SK-N-DZ (cell line): ENCODE measurements around the gene EZR.
A peak's percentile ranks its signal among the peaks of the same experiment; 100 is the strongest.

ENCODE experiments used
- DNase-seq: peaks from one replicate; pipeline ENCODE4 v3.0.0-alpha.2; 2015; ENCODE audit warnings: low spot score

The EZR gene

GRCh38 chr6:158819977-158820622, 932 bp upstream of the EZR start:
- no peak for DNase-seq

- DNase-seq: peak; percentile 50
Observed at GRCh38 chr6:158818581-158819212, 471 bp downstream of the EZR start.

GRCh38 chr6:158817728-158818580, 1.2 kb downstream of the EZR start:
- DNase-seq: peak; percentile 65

GRCh38 chr6:158816803-158817727, 2.1 kb downstream of the EZR start:
- DNase-seq: peak; percentile 54

GRCh38 chr6:158816329-158816728, 2.8 kb downstream of the EZR start:
- DNase-seq: no peak

GRCh38 chr6:158815907-158816306, 3.3 kb downstream of the EZR start:
- DNase-seq: no peak

- no peak for DNase-seq
Observed at GRCh38 chr6:158815379-158815724, 3.8 kb downstream of the EZR start.

- no peak for DNase-seq
Observed at GRCh38 chr6:158813032-158813431, 6.1 kb downstream of the EZR start.

GRCh38 chr6:158812611-158813010, 6.6 kb downstream of the EZR start:
- DNase-seq: no peak

- no peak for DNase-seq
Observed at GRCh38 chr6:158810155-158811095, 8.7 kb downstream of the EZR start.

GRCh38 chr6:158808941-158809678, 10.1 kb downstream of the EZR start:
- DNase-seq: no peak

GRCh38 chr6:158808442-158808833, 10.7 kb downstream of the EZR start:
- no peak for DNase-seq

GRCh38 chr6:158807515-158808441, 11.4 kb downstream of the EZR start:
- DNase-seq: no peak

GRCh38 chr6:158805698-158806377, 13.3 kb downstream of the EZR start:
- DNase-seq: no peak

- no peak for DNase-seq
Observed at GRCh38 chr6:158804207-158804606, 15.0 kb downstream of the EZR start.

GRCh38 chr6:158803733-158804143, 15.4 kb downstream of the EZR start:
- DNase-seq: no peak

GRCh38 chr6:158801655-158802294, 17.4 kb downstream of the EZR start:
- no peak for DNase-seq
